GM12878 (cell line): ENCODE data around the gene KIRREL3. TPM values are rescaled to one million over a fixed set of nuclear protein-coding genes. Genes with fewer than 3 reads are reported as not detected.
A peak's percentile ranks its signal among the peaks of the same experiment; 100 is the strongest.

Source experiments
- ATAC-seq: fragments of 200-7000 bp; cut with Tn5 transposase; 3 replicates; pipeline ENCODE4 v1.9.1; 2020; ENCODE audit warnings: mild to moderate bottlenecking, moderate library complexity
- BruUV-seq: library from RNA; stranded (reverse); fragments of 400-500 nt; replicated peaks from 2 replicates; lab custom pipeline; 2021; lab: Mats Ljungman, UMichigan
- CTCF ChIA-PET: fragments of 300-600 bp; sonication (Branson Sonifier 250); formaldehyde crosslinking; extraction: SDS; loops from one replicate; lab custom pipeline; 2021; ENCODE audit warnings: inconsistent platforms; lab: Yijun Ruan, JAX
- POLR2A ChIA-PET: fragments of 350-600 bp; formaldehyde crosslinking; extraction: SDS; loops from one replicate; lab custom pipeline; 2021; ENCODE audit warnings: inconsistent platforms; lab: Charles Lee
- RAD21 ChIA-PET: fragments of 300-600 bp; sonication (Branson Sonifier 250); formaldehyde crosslinking; loops from one replicate; lab custom pipeline; 2023; ENCODE audit warnings: antibody characterized with exemption; ENCODE audit not compliant: unreplicated experiment; lab: Charles Lee
- SMC1A ChIA-PET: fragments of 300-600 bp; sonication (Branson Sonifier 250); formaldehyde crosslinking; loops from one replicate; lab custom pipeline; 2023; ENCODE audit not compliant: unreplicated experiment, uncharacterized antibody; lab: Charles Lee
- DNase-seq: peaks from one replicate; pipeline ENCODE4 v3.0.0-alpha.2; 2011; ENCODE audit warnings: low read depth, low spot score
- FAIRE-seq: peaks from 3 replicates; lab custom pipeline; 2011; peaks lifted over from hg19 to GRCh38; lab: Jason Lieb, UNC
- H2AFZ ChIP-seq: 2 replicates; pipeline ENCODE4 v1.6.0; 2011; ENCODE audit warnings: low read depth, low read length, control low read depth; ENCODE audit not compliant: control insufficient read depth
- H3K27ac ChIP-seq: 2 replicates; pipeline ENCODE4 v1.5.1; 2011; ENCODE audit warnings: control low read depth; ENCODE audit not compliant: control insufficient read depth, insufficient read depth
- H3K27me3 ChIP-seq, 2 experiments: replicated peaks in 1 of 2; 2 replicates each; pipeline versions ENCODE4 v1.6.0 to v1.6.1; 2011; ENCODE audit warnings: low read length in 1 of 2; ENCODE audit not compliant: control insufficient read depth in 2 of 2, insufficient read depth in 2 of 2
- H3K36me3 ChIP-seq, 2 experiments: 2 replicates each; pipeline ENCODE4 v1.5.1; 2011; ENCODE audit warnings: low read length in 1 of 2; ENCODE audit not compliant: control insufficient read depth in 2 of 2, insufficient read depth in 2 of 2
- H3K4me1 ChIP-seq: 2 replicates; pipeline ENCODE4 v1.6.1; 2011; ENCODE audit warnings: mild to moderate bottlenecking, low read length, moderate library complexity, mixed read lengths; ENCODE audit not compliant: control insufficient read depth, insufficient read depth
- H3K4me2 ChIP-seq: 2 replicates; pipeline ENCODE4 v1.6.0; 2011; ENCODE audit warnings: control low read depth; ENCODE audit not compliant: control insufficient read depth, insufficient read depth
- H3K4me3 ChIP-seq: fragments of 200-600 bp; sonication (generic); 2 replicates; pipeline ENCODE4 v1.5.1; 2016
- H3K79me2 ChIP-seq: 2 replicates; pipeline ENCODE4 v1.6.0; 2011; ENCODE audit warnings: low read length; ENCODE audit not compliant: control insufficient read depth, insufficient read depth
- H3K9ac ChIP-seq: 2 replicates; pipeline ENCODE4 v1.8.0; 2011; ENCODE audit warnings: low read length, control low read depth, mixed read lengths; ENCODE audit not compliant: control insufficient read depth, insufficient read depth
- H3K9me3 ChIP-seq: replicated peaks from 3 replicates; pipeline ENCODE4 v1.5.1; 2011; ENCODE audit warnings: mild to moderate bottlenecking, low read length; ENCODE audit not compliant: control insufficient read depth, insufficient read depth
- H4K20me1 ChIP-seq: 2 replicates; pipeline ENCODE4 v1.6.0; 2011; ENCODE audit not compliant: control insufficient read depth, insufficient read depth
- BMI1 ChIP-seq: fragments of 450-650 bp; IDR thresholded peaks from 2 replicates; pipeline ENCODE4 v1.6.1; 2016; ENCODE audit warnings: mild to moderate bottlenecking, moderate library complexity, borderline replicate concordance
- GABPA ChIP-seq: IDR thresholded peaks from 2 replicates; pipeline ENCODE4 v1.6.1; 2014; ENCODE audit warnings: antibody characterized with exemption, low read depth, mild to moderate bottlenecking, inconsistent platforms
- NFXL1 ChIP-seq: fragments of 450-650 bp; IDR thresholded peaks from 2 replicates; pipeline ENCODE4 v1.6.1; 2017; ENCODE audit warnings: antibody characterized with exemption, mild to moderate bottlenecking, borderline replicate concordance
- SIN3A ChIP-seq: IDR thresholded peaks from 2 replicates; pipeline ENCODE4 v1.6.1; 2012; ENCODE audit warnings: low read depth, low read length, improper control_type of control experiment
- SMARCA5 ChIP-seq: fragments of 450-650 bp; IDR thresholded peaks from 2 replicates; pipeline ENCODE4 v1.6.1; 2017; ENCODE audit warnings: mild to moderate bottlenecking
- SPI1 ChIP-seq: IDR thresholded peaks from 2 replicates; pipeline ENCODE4 v1.6.1; 2011; ENCODE audit warnings: low read depth, mild to moderate bottlenecking, low read length, moderate library complexity, borderline replicate concordance; ENCODE audit not compliant: insufficient read depth
- WGBS: methylation state at CpG from one replicate; pipeline ENCODE4 v1.1.6; 2016; ENCODE audit warnings: low lambda C conversion rate; ENCODE audit not compliant: insufficient replicate concordance, insufficient coverage; ENCODE audit errors: missing lambda C conversion rate; 5-methylcytosine and 5-hydroxymethylcytosine counted together
- in situ Hi-C: fragments of 300-500 bp; cut with MboI; formaldehyde crosslinking; loops from 9 replicates; pipeline ENCODE4 v1.14.3; 2018; ENCODE audit warnings: mixed read lengths
- intact Hi-C: fragments of 100-400 bp; cut with micrococcal nuclease; formaldehyde crosslinking; loops from one replicate; pipeline ENCODE4 v1.14.2; 2022; ENCODE audit not compliant: unreplicated experiment
- polyA plus RNA-seq, 11 experiments: library from polyadenylated mRNA; depleted of rRNA in 4 of 11; unstranded in 6 of 11; stranded (reverse) in 5 of 11; fragments of >200 nt; fragmentation: Nextera tagmentation in 4 of 11; fragmentation: Illumina TruSeq in 1 of 11; extraction: Ambion mirVana in 4 of 11; extraction: Trizol in 1 of 11; gene quantifications; 1 replicate in 1 of 11; 2 replicates in 10 of 11; pipeline versions ENCODE4 v1.2.1 to v1.2.3, GENCODE V29; 2011 to 2016; ENCODE audit warnings: inconsistent platforms in 2 of 11, missing spikeins in 2 of 11, low read depth in 1 of 11
- total RNA-seq, 4 experiments: library from RNA; depleted of rRNA in 3 of 4; stranded (reverse); fragments of >200 nt in 3 of 4; fragmentation: Illumina TruSeq in 1 of 4; extraction: Trizol in 1 of 4; gene quantifications; 2 replicates each; pipeline versions ENCODE4 v1.2.1 to v1.2.3, GENCODE V29; 2013 to 2021
- TF ChIP-seq, protein P1 (sequence below): IDR thresholded peaks from 2 replicates; pipeline ENCODE4 v1.6.1; 2011; ENCODE audit warnings: borderline replicate concordance, low read depth, mild to moderate bottlenecking, moderate library complexity, low read length; ENCODE audit not compliant: insufficient read depth, poor library complexity, severe bottlenecking
- TF ChIP-seq, protein P2 (sequence below): IDR thresholded peaks from 2 replicates; pipeline ENCODE4 v1.6.1; 2011; ENCODE audit warnings: borderline replicate concordance, low read depth, mild to moderate bottlenecking, moderate library complexity, mixed read lengths, low read length; ENCODE audit not compliant: insufficient read depth; ENCODE audit errors: extremely low read length

KIRREL3 gene
- total and polyA plus RNA-seq, 10 of the 15 experiments (the other 5 are each of a cell fraction or from before 2014, with no cell fraction given) = under 0.01 TPM; not detected in 9

DNA sequence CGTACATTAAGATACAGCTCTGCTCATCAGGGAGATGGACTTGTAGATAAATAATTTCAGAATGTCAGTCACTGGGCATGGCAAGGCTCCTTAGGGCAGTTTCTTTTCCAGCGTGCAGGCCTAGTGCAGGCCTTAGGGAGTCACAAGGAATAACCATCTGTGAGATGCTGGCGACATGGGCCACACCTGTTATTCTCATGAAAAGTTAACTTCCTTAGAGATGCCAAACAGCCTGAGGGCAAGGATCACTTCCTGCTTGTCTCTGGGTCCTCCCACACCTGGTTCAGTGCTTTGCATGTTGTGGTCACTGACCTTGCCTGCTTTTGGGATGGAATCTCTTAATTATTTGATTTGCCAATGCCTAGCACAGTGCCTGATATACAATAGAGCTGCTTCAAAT, 574.5 kb downstream of the KIRREL3 start:
- Histone ChIP-seq H3K27me3 (no peaks in the 10 kb centered on the region), H4K20me1 (no peaks in the 10 kb centered on the region), H3K9me3 (no peaks in the 10 kb centered on the region; the same call in 2 of the 3 replicates), H3K4me2 (no peak overlapping the region), H3K4me1 (peaks cover 10% of the 10 kb centered on the region), H3K4me3 (no peak overlapping the region), H3K36me3 (no peaks in the 10 kb centered on the region), H3K79me2 (no peaks in the 10 kb centered on the region), H3K27ac (no peak overlapping the region), H3K9ac (no peak overlapping the region), H2AFZ (no peak overlapping the region)
- BruUV-seq = no TSS peak
- DNase-seq (no peak), FAIRE-seq (peak; percentile 52), ATAC-seq (no peak)
- RAD21 ChIA-PET = no interaction called here
- POLR2A ChIA-PET = no interaction called here
- TF ChIP-seq GABPA (no peak), SIN3A (no peak), NFXL1 (no peak), SMARCA5 (no peak), SPI1 (no peak), BMI1 (no peak)
- TF ChIP-seq, protein P1, sequence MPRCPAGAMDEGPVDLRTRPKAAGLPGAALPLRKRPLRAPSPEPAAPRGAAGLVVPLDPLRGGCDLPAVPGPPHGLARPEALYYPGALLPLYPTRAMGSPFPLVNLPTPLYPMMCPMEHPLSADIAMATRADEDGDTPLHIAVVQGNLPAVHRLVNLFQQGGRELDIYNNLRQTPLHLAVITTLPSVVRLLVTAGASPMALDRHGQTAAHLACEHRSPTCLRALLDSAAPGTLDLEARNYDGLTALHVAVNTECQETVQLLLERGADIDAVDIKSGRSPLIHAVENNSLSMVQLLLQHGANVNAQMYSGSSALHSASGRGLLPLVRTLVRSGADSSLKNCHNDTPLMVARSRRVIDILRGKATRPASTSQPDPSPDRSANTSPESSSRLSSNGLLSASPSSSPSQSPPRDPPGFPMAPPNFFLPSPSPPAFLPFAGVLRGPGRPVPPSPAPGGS = no peak
- TF ChIP-seq, protein P2, sequence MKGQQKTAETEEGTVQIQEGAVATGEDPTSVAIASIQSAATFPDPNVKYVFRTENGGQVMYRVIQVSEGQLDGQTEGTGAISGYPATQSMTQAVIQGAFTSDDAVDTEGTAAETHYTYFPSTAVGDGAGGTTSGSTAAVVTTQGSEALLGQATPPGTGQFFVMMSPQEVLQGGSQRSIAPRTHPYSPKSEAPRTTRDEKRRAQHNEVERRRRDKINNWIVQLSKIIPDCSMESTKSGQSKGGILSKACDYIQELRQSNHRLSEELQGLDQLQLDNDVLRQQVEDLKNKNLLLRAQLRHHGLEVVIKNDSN = no peak
- 29% methylated on average over 3 of the region's 3 CpGs for WGBS
- intact Hi-C loops (loop anchor here (2.0 kb wide), 1 partner anchor 29 kb away; no protein-coding TSS in a partner anchor), in situ Hi-C loops (no loop called here)
- SMC1A ChIA-PET = interaction anchor here (1.7 kb wide), 1 partner anchor 115 kb away, joined by 5 read pairs; no protein-coding TSS in a partner anchor
- CTCF ChIA-PET = interaction anchor here (6.6 kb wide), 1 partner anchor 54 kb away, joined by 23 read pairs; no protein-coding TSS in a partner anchor
